NB4 (cell line): ENCODE measurements around the gene USP54.

Source experiments
- DNase-seq: peaks from one replicate; pipeline ENCODE4 v3.0.0; 2010; ENCODE audit warnings: low read depth
- H3K4me3 ChIP-seq: one replicate; pipeline ENCODE4 v1.5.1; 2011; ENCODE audit warnings: mild to moderate bottlenecking, low read depth, low read length, moderate library complexity
- CTCF ChIP-seq: IDR thresholded peaks from one replicate; pipeline ENCODE4 v1.5.1; 2012; ENCODE audit warnings: low read depth, low read length
- MAX ChIP-seq: IDR thresholded peaks from 2 replicates; pipeline ENCODE4 v1.6.1; 2011; ENCODE audit warnings: low read depth, low read length
- MYC ChIP-seq: IDR thresholded peaks from 2 replicates; pipeline ENCODE4 v1.6.1; 2011; ENCODE audit warnings: low read depth, low read length
- POLR2A ChIP-seq: IDR thresholded peaks from 2 replicates; pipeline ENCODE4 v1.6.1; 2011; ENCODE audit warnings: mild to moderate bottlenecking; ENCODE audit not compliant: insufficient read length; ENCODE audit errors: extremely low read depth

USP54 gene

GRCh38 chr10:73503037-73503436 is 88.1 kb downstream of the USP54 start:
- no peak for DNase-seq
- no peak overlapping the region for H3K4me3 ChIP-seq
- TF ChIP-seq CTCF (no peak), MYC (no peak), MAX (no peak), POLR2A (no peak)

DNA sequence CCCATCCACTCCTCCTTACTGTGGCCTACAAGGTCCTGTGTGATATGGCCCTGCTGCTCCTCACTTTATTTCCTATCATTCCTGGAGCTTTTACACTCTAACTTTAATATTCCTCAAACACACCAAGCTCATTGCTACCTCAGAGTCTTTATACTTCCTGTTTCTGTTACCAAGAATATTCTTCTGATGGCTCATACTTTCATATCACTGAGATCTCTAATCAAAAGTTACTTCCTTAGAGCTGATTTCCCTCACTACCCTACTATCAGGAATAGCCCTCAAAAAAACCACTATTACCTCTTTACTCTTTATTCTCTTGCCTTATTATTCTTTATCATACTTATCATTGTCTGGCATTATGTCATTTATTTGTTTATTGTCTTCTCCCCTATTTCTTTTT is 89.5 kb downstream of the USP54 start:
- peak; percentile 37 for DNase-seq
- H3K4me3 ChIP-seq: no peak overlapping the region
- TF ChIP-seq POLR2A: no peak
- no peak for TF ChIP-seq CTCF
- TF ChIP-seq MYC: no peak
- no peak for TF ChIP-seq MAX

- TF ChIP-seq POLR2A (no peak), CTCF (no peak), MYC (no peak), MAX (no peak)
- no peak for DNase-seq
- H3K4me3 ChIP-seq: no peak overlapping the region
These were observed 93.5 kb downstream of the USP54 start for GRCh38 chr10:73497623-73498022.

- H3K4me3 ChIP-seq: peak within 1 kb of the TSS; percentile 87
- TF ChIP-seq CTCF (no peak), POLR2A (no peak), MAX (peak; percentile 56; the same call in 1 of the 2 replicates), MYC (peak; percentile 42; the same call in 1 of the 2 replicates)
- peak; percentile 98 for DNase-seq
These were observed 95.1 kb downstream of the USP54 start, which contains the start of gene PPP3CB for GRCh38 chr10:73495884-73496674. Gene PPP3CB (minus strand): TSS chr10:73496024. CDS start chr10:73495889, 135 bp downstream.

GRCh38 chr10:73495226-73495883 is 95.8 kb downstream of the USP54 start:
- H3K4me3 ChIP-seq: peak overlapping the region; percentile 81
- no peak for TF ChIP-seq CTCF
- peak; percentile 74 for TF ChIP-seq POLR2A
- TF ChIP-seq MYC: peak; percentile 74
- peak; percentile 62 for TF ChIP-seq MAX
- DNase-seq: peak; percentile 98
